HepG2 (cell line): ENCODE data around the gene LINGO3. TPM values are rescaled to one million over a fixed set of nuclear protein-coding genes. Genes with fewer than 3 reads are reported as not detected.

Source experiments
- CCDC6 ChIP-seq: sonication (generic); formaldehyde crosslinking; IDR thresholded peaks from 2 replicates; pipeline ENCODE4 v1.8.1; 2022; ENCODE audit warnings: mild to moderate bottlenecking, missing genetic modification reagents, moderate library complexity
- FIP1L1 ChIP-seq: fragments of 200-400 bp; formaldehyde crosslinking; IDR thresholded peaks from 2 replicates; pipeline ENCODE4 v1.6.1; 2018; ENCODE audit warnings: low read depth, mild to moderate bottlenecking, low read length, moderate library complexity, borderline replicate concordance; ENCODE audit not compliant: insufficient read depth
- FOSL1 ChIP-seq: sonication (generic); formaldehyde crosslinking; IDR thresholded peaks from 2 replicates; pipeline ENCODE4 v1.9.0; 2021; ENCODE audit warnings: missing genetic modification reagents, borderline replicate concordance
- HIVEP1 ChIP-seq: sonication (generic); formaldehyde crosslinking; IDR thresholded peaks from 2 replicates; pipeline ENCODE4 v1.4.0; 2020; ENCODE audit warnings: mild to moderate bottlenecking, missing genetic modification reagents
- KDM2A ChIP-seq: sonication (generic); formaldehyde crosslinking; IDR thresholded peaks from 2 replicates; pipeline ENCODE4 v1.4.0; 2020; ENCODE audit warnings: low read depth, missing genetic modification reagents, borderline replicate concordance
- KMT2A ChIP-seq: sonication (generic); formaldehyde crosslinking; IDR thresholded peaks from 2 replicates; pipeline ENCODE4 v1.4.0; 2020; ENCODE audit warnings: missing genetic modification reagents
- MIER2 ChIP-seq: IDR thresholded peaks from 2 replicates; pipeline ENCODE4 v1.6.1; 2016; ENCODE audit warnings: missing biosample characterization, missing genetic modification reagents
- NONO ChIP-seq, 2 experiments: fragments of 450-650 bp in 1 of 2; sonication (generic) in 1 of 2; formaldehyde crosslinking in 1 of 2; IDR thresholded peaks in 1 of 2; conservative IDR thresholded peaks in 1 of 2; 2 replicates each; pipeline versions ENCODE4 v1.6.1 to v1.8.0; 2017 to 2022; ENCODE audit warnings: mild to moderate bottlenecking in 1 of 2, missing genetic modification reagents in 1 of 2, moderate library complexity in 1 of 2
- PPARG ChIP-seq: conservative IDR thresholded peaks from 2 replicates; pipeline ENCODE4 v1.6.1; 2016; ENCODE audit warnings: missing biosample characterization, missing genetic modification reagents
- ZMYM2 ChIP-seq: sonication (generic); formaldehyde crosslinking; IDR thresholded peaks from 2 replicates; pipeline ENCODE4 v1.8.0; 2022; ENCODE audit warnings: mild to moderate bottlenecking, missing genetic modification reagents
- ZNF124 ChIP-seq: sonication (generic); formaldehyde crosslinking; IDR thresholded peaks from 2 replicates; pipeline ENCODE4 v1.4.0; 2020; ENCODE audit warnings: missing genetic modification reagents
- ZNF883 ChIP-seq: sonication (generic); formaldehyde crosslinking; IDR thresholded peaks from 2 replicates; pipeline ENCODE4 v1.5.1; 2020; ENCODE audit warnings: mild to moderate bottlenecking, missing genetic modification reagents; ENCODE audit errors: not compliant biosample characterization
- polyA plus RNA-seq, 8 experiments: library from polyadenylated mRNA; depleted of rRNA in 3 of 8; stranded (reverse) in 7 of 8; unstranded in 1 of 8; fragments of >200 nt; fragmentation: Illumina TruSeq in 4 of 8; extraction: Trizol in 4 of 8; gene quantifications; 2 replicates each; pipeline versions ENCODE4 v1.2.1 to v1.2.3, GENCODE V29; 2011 to 2016; ENCODE audit warnings: low read depth in 4 of 8, missing spikeins in 1 of 8, mixed read lengths in 1 of 8; ENCODE audit not compliant: insufficient read depth in 1 of 8
- total RNA-seq, 5 experiments: library from RNA; depleted of rRNA; stranded (reverse); fragments of >200 nt; fragmentation: Illumina TruSeq; extraction: Trizol; gene quantifications; 2 replicates each; pipeline ENCODE4 v1.2.3, GENCODE V29; 2016; ENCODE audit warnings: low read depth in 1 of 5
- TF ChIP-seq, protein P1 (sequence below): sonication (generic); formaldehyde crosslinking; IDR thresholded peaks from 2 replicates; pipeline ENCODE4 v1.4.0; 2020; ENCODE audit warnings: mild to moderate bottlenecking, missing genetic modification reagents
- TF ChIP-seq, protein P2 (sequence below): IDR thresholded peaks from 2 replicates; pipeline ENCODE4 v1.4.0; 2020; ENCODE audit warnings: mild to moderate bottlenecking, missing genetic modification reagents
- TF ChIP-seq, protein P3 (sequence below): sonication (generic); formaldehyde crosslinking; IDR thresholded peaks from 2 replicates; pipeline ENCODE4 v1.5.1; 2020; ENCODE audit warnings: mild to moderate bottlenecking, missing genetic modification reagents, moderate library complexity
- TF ChIP-seq, protein P4 (sequence below): sonication (generic); formaldehyde crosslinking; IDR thresholded peaks from 2 replicates; pipeline ENCODE4 v1.4.0; 2020; ENCODE audit warnings: missing genetic modification reagents

LINGO3 gene
- total and polyA plus RNA-seq, 2 of the 13 experiments (the other 11 are each of a cell fraction or from before 2014, with no cell fraction given): not detected

DNA sequence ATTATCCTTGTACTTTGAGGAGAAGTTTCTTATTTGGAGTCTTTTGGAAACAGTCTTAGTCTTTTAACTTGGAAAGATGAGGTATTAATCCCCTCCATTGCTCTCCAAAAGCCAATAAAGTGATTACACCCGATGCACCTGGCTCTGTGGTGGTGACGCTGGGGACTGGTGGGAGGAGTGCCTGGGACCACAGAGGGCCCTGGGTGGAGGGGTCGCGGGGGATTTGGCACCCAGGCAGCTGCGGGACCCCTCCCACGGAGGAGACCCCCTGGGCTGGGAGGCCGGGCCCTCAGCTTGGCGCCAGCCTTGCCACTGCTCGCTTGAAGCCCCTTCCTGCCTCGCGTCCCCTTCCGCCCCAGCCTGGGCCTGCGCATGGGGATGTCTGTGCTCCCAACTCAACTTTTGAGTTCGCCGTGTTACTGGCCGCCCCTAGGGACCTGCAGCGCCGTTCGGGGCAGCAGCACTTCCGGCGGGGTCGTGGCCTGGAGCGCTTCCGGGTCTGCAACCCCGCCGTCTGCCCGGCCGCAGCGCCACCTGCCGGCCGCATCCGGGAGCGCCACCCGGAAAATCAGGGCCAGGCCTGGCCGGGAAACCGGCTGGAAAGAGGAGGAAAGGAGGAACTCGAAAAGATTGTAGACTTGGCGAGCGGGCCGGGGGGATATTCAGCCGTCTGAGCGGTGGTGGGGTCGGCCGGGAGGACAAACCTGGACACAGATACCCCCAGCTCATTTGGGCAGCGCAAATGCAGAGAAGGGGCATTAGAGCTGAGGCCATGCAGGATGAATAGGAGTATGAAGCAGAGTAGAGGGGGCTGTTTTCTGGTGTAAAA, 34.4 kb downstream of the LINGO3 start (continued):
- TF ChIP-seq MIER2 (no peak), HIVEP1 (CRISPR knock-in tag) (peak; percentile 82), FIP1L1 (peak; percentile 83; the same call in 1 of the 2 replicates), ZNF883 (CRISPR knock-in tag) (peak; percentile 77), ZNF124 (CRISPR knock-in tag) (no peak), ZMYM2 (CRISPR knock-in tag) (no peak), NONO (IDR thresholded peaks at IDR 0.05) (no peak), NONO (CRISPR knock-in tag; conservative IDR thresholded peaks at IDR 0.05) (peak; percentile 79), CCDC6 (CRISPR knock-in tag) (peak; percentile 47; the same call in 1 of the 2 replicates), FOSL1 (CRISPR knock-in tag) (no peak), PPARG (CRISPR knock-in tag) (peak; percentile 54; the same call in 1 of the 2 replicates), KMT2A (peak; percentile 86), KDM2A (peak; percentile 100)
- TF ChIP-seq, protein P1, sequence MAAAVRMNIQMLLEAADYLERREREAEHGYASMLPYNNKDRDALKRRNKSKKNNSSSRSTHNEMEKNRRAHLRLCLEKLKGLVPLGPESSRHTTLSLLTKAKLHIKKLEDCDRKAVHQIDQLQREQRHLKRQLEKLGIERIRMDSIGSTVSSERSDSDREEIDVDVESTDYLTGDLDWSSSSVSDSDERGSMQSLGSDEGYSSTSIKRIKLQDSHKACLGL (CRISPR knock-in tag): peak; percentile 62
- TF ChIP-seq, protein P2, sequence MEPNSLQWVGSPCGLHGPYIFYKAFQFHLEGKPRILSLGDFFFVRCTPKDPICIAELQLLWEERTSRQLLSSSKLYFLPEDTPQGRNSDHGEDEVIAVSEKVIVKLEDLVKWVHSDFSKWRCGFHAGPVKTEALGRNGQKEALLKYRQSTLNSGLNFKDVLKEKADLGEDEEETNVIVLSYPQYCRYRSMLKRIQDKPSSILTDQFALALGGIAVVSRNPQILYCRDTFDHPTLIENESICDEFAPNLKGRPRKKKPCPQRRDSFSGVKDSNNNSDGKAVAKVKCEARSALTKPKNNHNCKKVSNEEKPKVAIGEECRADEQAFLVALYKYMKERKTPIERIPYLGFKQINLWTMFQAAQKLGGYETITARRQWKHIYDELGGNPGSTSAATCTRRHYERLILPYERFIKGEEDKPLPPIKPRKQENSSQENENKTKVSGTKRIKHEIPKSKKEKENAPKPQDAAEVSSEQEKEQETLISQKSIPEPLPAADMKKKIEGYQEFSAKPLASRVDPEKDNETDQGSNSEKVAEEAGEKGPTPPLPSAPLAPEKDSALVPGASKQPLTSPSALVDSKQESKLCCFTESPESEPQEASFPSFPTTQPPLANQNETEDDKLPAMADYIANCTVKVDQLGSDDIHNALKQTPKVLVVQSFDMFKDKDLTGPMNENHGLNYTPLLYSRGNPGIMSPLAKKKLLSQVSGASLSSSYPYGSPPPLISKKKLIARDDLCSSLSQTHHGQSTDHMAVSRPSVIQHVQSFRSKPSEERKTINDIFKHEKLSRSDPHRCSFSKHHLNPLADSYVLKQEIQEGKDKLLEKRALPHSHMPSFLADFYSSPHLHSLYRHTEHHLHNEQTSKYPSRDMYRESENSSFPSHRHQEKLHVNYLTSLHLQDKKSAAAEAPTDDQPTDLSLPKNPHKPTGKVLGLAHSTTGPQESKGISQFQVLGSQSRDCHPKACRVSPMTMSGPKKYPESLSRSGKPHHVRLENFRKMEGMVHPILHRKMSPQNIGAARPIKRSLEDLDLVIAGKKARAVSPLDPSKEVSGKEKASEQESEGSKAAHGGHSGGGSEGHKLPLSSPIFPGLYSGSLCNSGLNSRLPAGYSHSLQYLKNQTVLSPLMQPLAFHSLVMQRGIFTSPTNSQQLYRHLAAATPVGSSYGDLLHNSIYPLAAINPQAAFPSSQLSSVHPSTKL: peak; percentile 44; the same call in 1 of the 2 replicates
- TF ChIP-seq, protein P3, sequence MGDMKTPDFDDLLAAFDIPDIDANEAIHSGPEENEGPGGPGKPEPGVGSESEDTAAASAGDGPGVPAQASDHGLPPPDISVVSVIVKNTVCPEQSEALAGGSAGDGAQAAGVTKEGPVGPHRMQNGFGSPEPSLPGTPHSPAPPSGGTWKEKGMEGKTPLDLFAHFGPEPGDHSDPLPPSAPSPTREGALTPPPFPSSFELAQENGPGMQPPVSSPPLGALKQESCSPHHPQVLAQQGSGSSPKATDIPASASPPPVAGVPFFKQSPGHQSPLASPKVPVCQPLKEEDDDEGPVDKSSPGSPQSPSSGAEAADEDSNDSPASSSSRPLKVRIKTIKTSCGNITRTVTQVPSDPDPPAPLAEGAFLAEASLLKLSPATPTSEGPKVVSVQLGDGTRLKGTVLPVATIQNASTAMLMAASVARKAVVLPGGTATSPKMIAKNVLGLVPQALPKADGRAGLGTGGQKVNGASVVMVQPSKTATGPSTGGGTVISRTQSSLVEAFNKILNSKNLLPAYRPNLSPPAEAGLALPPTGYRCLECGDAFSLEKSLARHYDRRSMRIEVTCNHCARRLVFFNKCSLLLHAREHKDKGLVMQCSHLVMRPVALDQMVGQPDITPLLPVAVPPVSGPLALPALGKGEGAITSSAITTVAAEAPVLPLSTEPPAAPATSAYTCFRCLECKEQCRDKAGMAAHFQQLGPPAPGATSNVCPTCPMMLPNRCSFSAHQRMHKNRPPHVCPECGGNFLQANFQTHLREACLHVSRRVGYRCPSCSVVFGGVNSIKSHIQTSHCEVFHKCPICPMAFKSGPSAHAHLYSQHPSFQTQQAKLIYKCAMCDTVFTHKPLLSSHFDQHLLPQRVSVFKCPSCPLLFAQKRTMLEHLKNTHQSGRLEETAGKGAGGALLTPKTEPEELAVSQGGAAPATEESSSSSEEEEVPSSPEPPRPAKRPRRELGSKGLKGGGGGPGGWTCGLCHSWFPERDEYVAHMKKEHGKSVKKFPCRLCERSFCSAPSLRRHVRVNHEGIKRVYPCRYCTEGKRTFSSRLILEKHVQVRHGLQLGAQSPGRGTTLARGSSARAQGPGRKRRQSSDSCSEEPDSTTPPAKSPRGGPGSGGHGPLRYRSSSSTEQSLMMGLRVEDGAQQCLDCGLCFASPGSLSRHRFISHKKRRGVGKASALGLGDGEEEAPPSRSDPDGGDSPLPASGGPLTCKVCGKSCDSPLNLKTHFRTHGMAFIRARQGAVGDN (CRISPR knock-in tag): peak; percentile 95
- TF ChIP-seq, protein P4, sequence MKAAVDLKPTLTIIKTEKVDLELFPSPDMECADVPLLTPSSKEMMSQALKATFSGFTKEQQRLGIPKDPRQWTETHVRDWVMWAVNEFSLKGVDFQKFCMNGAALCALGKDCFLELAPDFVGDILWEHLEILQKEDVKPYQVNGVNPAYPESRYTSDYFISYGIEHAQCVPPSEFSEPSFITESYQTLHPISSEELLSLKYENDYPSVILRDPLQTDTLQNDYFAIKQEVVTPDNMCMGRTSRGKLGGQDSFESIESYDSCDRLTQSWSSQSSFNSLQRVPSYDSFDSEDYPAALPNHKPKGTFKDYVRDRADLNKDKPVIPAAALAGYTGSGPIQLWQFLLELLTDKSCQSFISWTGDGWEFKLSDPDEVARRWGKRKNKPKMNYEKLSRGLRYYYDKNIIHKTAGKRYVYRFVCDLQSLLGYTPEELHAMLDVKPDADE (CRISPR knock-in tag): no peak
